Upper lobe of left lung (tissue), 4 donors: ENCODE measurements around the gene AAK1.

Experiments used
- CTCF ChIP-seq, 6 experiments: fragments of 450-650 bp in 4 of 6; fragments of 200-600 bp in 2 of 6; sonication (generic) in 2 of 6; IDR thresholded peaks; one replicate each; pipeline ENCODE4 v1.5.1; 2016 to 2019; ENCODE audit warnings: antibody characterized with exemption in 6 of 6
- EP300 ChIP-seq, 4 donors: sonication (generic); formaldehyde crosslinking; IDR thresholded peaks; one replicate each; pipeline ENCODE4 v1.5.1; 2017; ENCODE audit warnings: antibody characterized with exemption in 4 of 4, control low read depth in 2 of 4
- POLR2A ChIP-seq, 4 donors: fragments of 450-650 bp; IDR thresholded peaks; one replicate each; pipeline ENCODE4 v1.5.1; 2016 to 2017; ENCODE audit warnings: antibody characterized with exemption in 4 of 4, mild to moderate bottlenecking in 2 of 4
- POLR2AphosphoS5 ChIP-seq, 2 donors: sonication (generic); formaldehyde crosslinking; IDR thresholded peaks; one replicate each; pipeline ENCODE4 v1.5.1; 2017; ENCODE audit warnings: antibody characterized with exemption in 2 of 2

GRCh38 chr2:69449906-69450305 lies 193.6 kb downstream of the AAK1 start:
- TF ChIP-seq CTCF (IDR thresholded peaks at IDR 0.05) (no peak), POLR2AphosphoS5 (IDR thresholded peaks at IDR 0.05) (no peak), EP300 (IDR thresholded peaks at IDR 0.05) (no peak), POLR2A (IDR thresholded peaks at IDR 0.05) (no peak)
